Activated CD8-positive, alpha-beta memory T cell treated with anti-CD3 and anti-CD28 coated beads, Interleukin-2, amount 50 U/mL, for 1 hour (primary cell): Measurements from ENCODE around the gene RAB11B.
A peak's percentile ranks its signal among the peaks of the same experiment; 100 is the strongest.
"Not testable (repeated sequence)": the region's sequence is repeated elsewhere in the genome, so short reads cannot be mapped to it uniquely, and the experiment has no call there.

ENCODE experiments used
- DNase-seq: peaks from one replicate; pipeline ENCODE4 v3.0.0-alpha.2; 2020; ENCODE audit errors: extremely low read depth

The RAB11B gene

DNA sequence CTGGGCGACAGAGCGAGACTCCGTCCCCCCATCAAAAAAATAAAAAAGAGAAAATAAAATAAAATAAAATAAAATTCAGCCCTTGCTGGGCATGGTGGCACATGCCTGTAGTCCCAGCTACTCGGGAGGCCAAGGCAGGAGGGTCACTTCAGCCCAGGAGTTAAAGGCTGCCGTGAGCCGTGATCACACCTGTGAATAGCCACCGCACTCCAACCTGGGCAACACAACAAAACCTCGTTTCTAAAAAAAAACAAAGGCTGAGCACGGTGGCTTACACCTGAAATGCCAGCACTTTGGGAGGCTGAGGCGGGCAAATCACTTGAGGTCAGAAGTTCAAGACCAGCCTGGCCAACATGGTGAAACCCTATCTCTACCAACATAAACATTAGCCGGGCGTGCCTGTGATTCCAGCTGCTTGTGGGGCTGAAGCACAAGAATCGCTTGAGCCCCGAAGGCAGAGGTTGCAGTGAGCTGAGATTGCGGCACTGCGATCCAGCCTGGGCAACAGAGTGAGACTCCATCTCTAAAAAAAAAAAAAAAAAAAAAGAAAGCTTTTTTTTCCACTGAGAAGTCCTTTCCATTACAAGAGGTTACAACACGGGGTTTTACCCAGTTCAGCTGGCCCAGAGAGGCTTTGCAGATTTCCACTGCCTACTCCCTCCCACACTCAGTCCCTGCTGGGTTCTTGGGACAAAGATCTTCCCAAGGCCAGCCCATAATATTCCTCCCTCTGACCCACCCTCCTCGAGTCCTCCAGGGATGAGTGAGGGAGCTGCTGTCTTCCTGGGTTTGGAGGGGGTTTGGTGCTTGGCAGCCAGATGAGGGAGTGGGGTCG, 19.8 kb upstream of the RAB11B start:
- DNase-seq = no peak

GRCh38 chr19:8371011-8371804, 19.0 kb upstream of the RAB11B start:
- DNase-seq = no peak

GRCh38 chr19:8373867-8374813, 16.0 kb upstream of the RAB11B start:
- DNase-seq = no peak

- not testable (repeated sequence) for DNase-seq
Observed at GRCh38 chr19:8375766-8376165, 14.4 kb upstream of the RAB11B start.

DNA sequence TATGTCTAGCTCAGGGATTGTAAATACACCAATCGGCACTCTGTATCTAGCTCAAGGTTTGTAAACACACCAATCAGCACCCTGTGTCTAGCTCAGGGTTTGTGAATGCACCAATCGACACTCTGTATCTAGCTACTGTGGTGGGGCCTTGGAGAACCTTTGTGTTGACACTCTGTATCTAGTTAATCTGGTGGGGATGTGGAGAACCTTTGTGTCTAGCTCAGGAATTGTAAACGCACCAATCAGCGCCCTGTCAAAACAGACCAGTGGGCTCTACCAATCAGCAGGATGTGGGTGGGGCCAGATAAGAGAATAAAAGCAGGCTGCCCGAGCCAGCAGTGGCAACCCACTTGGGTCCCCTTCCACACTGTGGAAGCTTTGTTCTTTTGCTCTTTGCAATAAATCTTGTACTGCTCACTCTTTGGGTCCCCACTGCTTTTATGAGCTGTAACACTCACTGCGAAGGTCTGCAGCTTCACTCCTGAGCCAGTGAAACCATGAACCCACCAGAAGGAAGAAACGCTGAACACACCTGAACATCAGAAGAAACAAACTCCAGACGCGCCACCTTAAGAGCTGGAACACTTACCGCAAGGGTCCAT, 13.7 kb upstream of the RAB11B start:
- not testable (repeated sequence) for DNase-seq

- no peak for DNase-seq
Observed at GRCh38 chr19:8377598-8377997, 12.6 kb upstream of the RAB11B start.

- not testable (repeated sequence) for DNase-seq
Observed at GRCh38 chr19:8379156-8379891, 10.8 kb upstream of the RAB11B start.

- DNase-seq = not testable (repeated sequence)
Observed at GRCh38 chr19:8384569-8384968, 5.6 kb upstream of the RAB11B start.

DNA sequence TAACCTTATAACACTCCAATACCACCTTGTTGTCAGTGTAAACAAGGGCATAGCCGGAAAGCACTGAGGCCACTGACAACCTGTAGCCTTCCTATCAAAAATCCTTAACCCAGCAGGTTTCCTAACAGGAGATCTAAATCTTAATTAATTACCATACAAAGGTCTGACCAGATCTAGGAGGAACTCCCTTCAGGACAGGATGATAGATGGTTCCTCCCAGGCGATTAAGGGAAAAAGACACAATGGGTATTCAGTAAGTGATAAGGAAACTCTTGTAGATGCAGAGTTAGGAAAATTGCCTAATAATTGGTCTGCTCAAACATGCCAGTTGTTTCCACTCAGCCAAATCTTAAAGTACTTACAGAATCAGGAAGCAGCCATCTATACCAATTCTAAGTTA, 5.1 kb upstream of the RAB11B start:
- DNase-seq = not testable (repeated sequence)

GRCh38 chr19:8385566-8385965, 4.6 kb upstream of the RAB11B start:
- DNase-seq = not testable (repeated sequence)

- DNase-seq = not testable (repeated sequence)
Observed at GRCh38 chr19:8386419-8386818, 3.7 kb upstream of the RAB11B start.

GRCh38 chr19:8386990-8387389, 3.2 kb upstream of the RAB11B start:
- DNase-seq = no peak

DNA sequence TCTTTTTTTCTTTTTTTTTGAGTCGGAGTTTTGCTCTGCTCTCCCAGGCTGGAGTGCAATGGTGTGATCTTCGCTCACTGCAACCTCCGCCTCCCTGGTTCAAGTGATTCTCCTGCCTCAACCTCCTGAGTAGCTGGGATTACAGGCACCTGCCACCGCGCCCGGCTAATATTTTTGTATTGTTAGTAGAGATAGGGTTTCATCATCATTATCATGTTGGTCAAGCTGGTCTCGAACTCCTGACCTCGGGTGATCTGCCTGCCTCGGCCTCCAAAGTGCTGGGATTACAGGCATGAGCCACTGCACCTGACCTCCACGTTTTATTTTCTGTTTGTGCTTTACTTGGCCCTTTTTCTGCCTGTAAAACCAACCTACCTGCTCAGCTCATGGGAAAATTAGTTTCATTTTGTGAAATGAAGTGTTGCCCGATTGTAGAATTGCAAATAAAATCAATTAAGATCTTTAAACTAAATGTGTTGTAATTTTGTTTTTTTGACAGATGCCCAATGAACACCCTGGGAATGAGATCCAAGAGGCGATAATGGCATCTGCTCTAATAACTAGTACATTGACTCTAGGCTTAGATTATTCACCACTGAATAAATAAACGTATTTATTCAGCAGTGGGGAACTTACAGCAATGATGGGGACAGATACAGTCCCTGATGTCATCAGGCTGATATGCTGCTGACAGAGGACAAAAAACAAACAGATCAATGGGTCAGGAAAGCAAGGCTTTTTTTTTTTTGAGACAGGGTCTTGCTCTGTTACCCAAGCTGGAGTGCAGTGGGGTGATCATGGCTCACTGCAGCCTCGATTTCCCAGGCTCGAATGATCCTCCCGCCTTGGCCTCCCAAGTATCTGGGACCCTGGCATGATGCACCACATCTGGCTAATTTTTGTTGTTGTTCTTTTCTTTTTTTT, 2.2 kb upstream of the RAB11B start:
- DNase-seq = no peak

DNA sequence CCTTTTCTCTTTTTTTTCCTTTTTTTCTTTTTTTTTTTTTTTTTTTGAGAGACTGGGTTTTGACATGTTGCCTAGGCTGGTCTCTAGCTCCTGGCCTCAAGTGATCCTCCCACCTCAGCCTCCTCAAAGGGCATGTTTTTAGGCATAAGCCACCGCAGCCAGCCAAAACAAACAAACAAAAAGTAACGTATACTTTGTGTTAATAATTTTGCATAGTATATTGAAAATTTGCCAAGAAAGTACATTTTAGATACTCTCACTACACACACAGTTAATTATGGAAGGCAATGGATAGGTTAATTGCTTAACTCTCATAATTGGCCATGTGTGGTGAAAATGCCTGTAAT, 1.6 kb upstream of the RAB11B start:
- DNase-seq = no peak

GRCh38 chr19:8390617-8390981, 439 bp downstream of the RAB11B start:
- DNase-seq = peak; percentile 79

- no peak for DNase-seq
Observed at GRCh38 chr19:8391198-8392016, 1.2 kb downstream of the RAB11B start.

- no peak for DNase-seq
Observed at GRCh38 chr19:8392017-8392591, 1.9 kb downstream of the RAB11B start.

DNA sequence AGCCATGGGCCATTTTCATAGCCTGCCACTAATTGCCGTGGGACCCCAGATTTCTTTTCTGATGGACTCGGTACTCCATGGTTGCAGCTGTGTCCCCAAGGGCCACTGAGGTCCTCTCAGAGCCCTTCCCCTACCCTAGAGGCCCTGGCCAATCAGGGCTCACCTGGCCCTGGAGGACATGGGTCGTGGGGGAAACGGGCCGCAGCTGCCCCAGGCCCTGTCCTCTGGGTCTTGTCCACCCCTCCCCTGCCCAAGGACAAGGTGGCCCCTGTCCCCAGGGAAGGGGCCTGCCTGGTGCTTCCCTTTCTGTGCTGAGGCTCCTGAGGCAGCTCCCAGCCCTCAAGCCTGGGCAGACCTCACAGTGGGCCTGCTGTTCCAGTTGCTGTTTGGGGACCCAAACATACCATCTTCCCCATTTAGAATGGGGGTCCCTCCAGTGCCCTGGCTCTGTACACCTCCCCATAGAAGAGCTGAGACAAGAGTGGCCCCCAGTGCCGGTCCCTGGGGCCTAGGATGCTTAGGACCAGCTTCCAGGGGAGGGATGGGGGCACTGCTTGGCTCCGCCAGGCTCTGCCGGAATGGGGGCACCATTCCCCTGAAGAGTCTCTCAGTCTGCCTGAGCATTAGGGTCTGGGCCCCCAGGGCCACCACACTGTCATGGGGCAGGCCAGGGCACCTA, 3.2 kb downstream of the RAB11B start:
- DNase-seq = no peak
